Measurements from ENCODE around the gene RNF222.
"Not testable (repeated sequence)": the region's sequence is repeated elsewhere in the genome, so short reads cannot be mapped to it uniquely, and the experiment has no call there.

The RNF222 gene

DNA sequence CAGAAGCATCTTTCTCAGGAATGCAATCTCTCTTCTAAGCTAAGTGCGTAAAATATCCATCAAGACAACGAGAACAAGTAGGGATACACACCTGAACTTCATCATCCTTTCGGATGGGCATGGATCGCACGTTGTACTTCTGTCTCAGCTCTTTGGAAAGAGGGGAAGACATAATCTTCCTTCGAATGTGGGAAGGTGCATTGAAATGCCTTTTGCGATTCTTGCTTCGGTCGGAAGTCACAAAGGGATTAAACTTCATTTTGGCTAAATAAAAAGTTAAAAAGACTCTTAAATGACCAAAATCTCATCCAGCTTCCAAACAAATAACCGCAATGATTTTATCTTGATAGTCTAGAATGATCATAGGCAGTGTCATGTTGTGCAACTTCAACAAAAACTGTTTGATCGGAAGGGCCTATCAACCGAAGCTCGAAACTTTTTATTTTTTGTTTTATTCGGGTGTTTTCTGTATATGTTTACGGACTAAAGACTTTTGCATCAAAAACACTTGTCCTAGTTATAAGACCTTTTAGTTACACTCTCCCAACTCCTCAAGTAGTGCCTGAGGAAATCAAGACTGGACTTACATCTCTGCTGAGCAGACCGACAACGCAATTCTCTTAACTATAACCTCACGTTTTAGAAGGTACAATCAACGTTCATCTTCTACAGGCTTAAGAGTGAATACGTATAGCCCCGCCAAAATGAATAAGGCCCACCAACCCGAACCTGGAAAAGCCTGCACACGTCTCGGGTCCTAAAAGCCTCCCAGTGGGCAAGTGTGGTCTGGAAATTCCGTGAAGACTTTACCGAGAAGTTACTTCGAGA is 15.4 kb downstream of the RNF222 start:
- peak overlapping the region; percentile 97 for H3K9ac ChIP-seq (ENCODE audit: low read depth, low read length)
- peaks cover 3% of the 10 kb centered on the region; the same call in 1 of the 2 replicates for H3K4me1 ChIP-seq (ENCODE audit: control insufficient read depth, insufficient read depth, low read length)
- peak overlapping the region; percentile 89 for H3K27ac ChIP-seq (ENCODE audit: low read depth, low read length)
- no peaks in the 10 kb centered on the region for H3K9me3 ChIP-seq (ENCODE audit: control insufficient read depth, insufficient read depth, low read length)
- peak overlapping the region; percentile 88 for H3K4me3 ChIP-seq (ENCODE audit: low read depth, low read length)
- H3K36me3 ChIP-seq (ENCODE audit: control insufficient read depth, insufficient read depth, low read length): peaks cover 50% of the 10 kb centered on the region
- no peaks in the 10 kb centered on the region for H3K27me3 ChIP-seq (ENCODE audit: control insufficient read depth, insufficient read depth, low read length)

- no peak overlapping the region for H3K9ac ChIP-seq (ENCODE audit: low read depth, low read length)
- no peaks in the 10 kb centered on the region for H3K9me3 ChIP-seq (ENCODE audit: control insufficient read depth, insufficient read depth, low read length)
- peak overlapping the region; percentile 13 for H3K27ac ChIP-seq (ENCODE audit: low read depth, low read length)
- H3K27me3 ChIP-seq (ENCODE audit: control insufficient read depth, insufficient read depth, low read length): no peaks in the 10 kb centered on the region
- H3K4me1 ChIP-seq (ENCODE audit: control insufficient read depth, insufficient read depth, low read length): peaks cover 2% of the 10 kb centered on the region; the same call in 1 of the 2 replicates
- 0 out of 2 replicates have a peak overlapping the region, but pooled peaks have one; percentile 88 for H3K4me3 ChIP-seq (ENCODE audit: low read depth, low read length)
- H3K36me3 ChIP-seq (ENCODE audit: control insufficient read depth, insufficient read depth, low read length): peaks cover 55% of the 10 kb centered on the region
Measured at GRCh38 chr17:8380049-8380448, 17.6 kb downstream of the RNF222 start.

GRCh38 chr17:8378117-8378516 is 19.5 kb downstream of the RNF222 start:
- not testable (repeated sequence) for H3K4me1 ChIP-seq (ENCODE audit: control insufficient read depth, insufficient read depth, low read length); H3K9ac ChIP-seq (ENCODE audit: low read depth, low read length); H3K9me3 ChIP-seq (ENCODE audit: control insufficient read depth, insufficient read depth, low read length); H3K27me3 ChIP-seq (ENCODE audit: control insufficient read depth, insufficient read depth, low read length); H3K4me3 ChIP-seq (ENCODE audit: low read depth, low read length)
- H3K27ac ChIP-seq (ENCODE audit: low read depth, low read length): peak overlapping the region; percentile 42
- H3K36me3 ChIP-seq (ENCODE audit: control insufficient read depth, insufficient read depth, low read length): peaks cover 55% of the 10 kb centered on the region

DNA sequence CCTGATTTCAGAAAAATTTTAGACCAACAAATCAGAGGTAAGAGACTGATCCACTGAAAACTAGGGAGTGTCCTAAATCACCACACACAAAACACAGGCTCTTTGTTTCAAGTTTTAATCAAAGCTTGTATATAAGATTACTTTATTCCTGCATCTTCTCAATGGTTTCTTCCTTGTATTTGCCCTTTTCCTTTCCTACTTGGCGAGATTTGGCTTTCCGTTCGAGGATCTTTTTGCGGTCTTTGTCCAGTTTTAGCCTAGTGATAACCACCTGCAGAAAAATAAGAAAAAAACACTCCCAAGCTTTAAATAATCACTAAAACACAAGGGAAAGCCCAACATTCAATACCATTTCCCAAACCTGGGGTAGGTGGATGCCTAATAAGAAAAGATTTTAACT is 20.2 kb downstream of the RNF222 start:
- peaks cover 55% of the 10 kb centered on the region for H3K36me3 ChIP-seq (ENCODE audit: control insufficient read depth, insufficient read depth, low read length)
- peak overlapping the region; percentile 88 for H3K27ac ChIP-seq (ENCODE audit: low read depth, low read length)

DNA sequence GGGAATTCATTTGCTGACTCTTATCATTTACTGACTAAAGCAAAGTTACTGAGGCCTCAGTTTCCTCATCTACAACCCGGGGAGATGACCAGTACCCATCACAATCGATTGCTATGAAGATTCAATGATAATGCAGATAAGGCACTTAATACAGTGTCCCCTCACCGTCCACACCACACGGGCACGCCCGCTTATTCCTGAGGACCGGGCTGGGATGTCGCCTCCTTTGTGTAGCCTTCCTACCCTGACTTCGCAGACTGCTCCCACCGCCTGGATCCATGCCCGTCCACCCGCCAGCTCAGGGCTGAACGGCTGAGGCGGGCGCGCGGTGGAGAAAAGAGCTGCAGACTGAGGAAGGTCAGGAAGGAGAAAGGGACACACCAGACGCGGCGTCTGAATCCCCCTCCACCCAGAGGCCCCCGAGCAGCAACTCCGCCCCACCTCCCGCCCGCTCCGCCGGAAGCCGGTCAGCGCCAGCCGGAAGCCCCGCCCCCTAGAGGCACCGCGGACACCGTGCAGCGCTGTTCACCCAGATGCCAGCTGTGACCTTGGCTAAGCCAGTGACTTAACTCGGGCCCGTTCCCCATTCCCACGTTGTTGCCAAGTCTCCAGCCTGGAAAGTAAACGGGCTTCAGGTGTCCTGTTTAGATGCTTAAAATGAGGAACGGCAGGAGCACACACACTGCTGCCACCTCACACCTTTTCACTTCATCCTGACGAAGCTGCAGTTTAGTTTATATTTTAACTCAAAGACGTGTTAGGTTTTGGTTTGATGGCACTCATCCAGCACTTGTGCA is 21.2 kb downstream of the RNF222 start, which contains the start of gene KRABD2:
Gene KRABD2, minus strand, starts transcription at position 434 of the 797 bp plus-strand sequence.
- H3K4me1 ChIP-seq (ENCODE audit: control insufficient read depth, insufficient read depth, low read length): peaks cover 2% of the 10 kb centered on the region; the same call in 1 of the 2 replicates
- no peaks in the 10 kb centered on the region for H3K27me3 ChIP-seq (ENCODE audit: control insufficient read depth, insufficient read depth, low read length)
- peak within 1 kb of the TSS; percentile 78 for H3K4me3 ChIP-seq (ENCODE audit: low read depth, low read length)
- no peaks in the 10 kb centered on the region for H3K9me3 ChIP-seq (ENCODE audit: control insufficient read depth, insufficient read depth, low read length)
- peak within 1 kb of the TSS; percentile 90 for H3K9ac ChIP-seq (ENCODE audit: low read depth, low read length)
- peaks cover 53% of the 10 kb centered on the region for H3K36me3 ChIP-seq (ENCODE audit: control insufficient read depth, insufficient read depth, low read length)
- peak within 1 kb of the TSS; percentile 88 for H3K27ac ChIP-seq (ENCODE audit: low read depth, low read length)

More for the DNA sequence above, 20.2 kb downstream of the RNF222 start:
- Histone ChIP-seq H3K9ac (ENCODE audit: low read depth, low read length) (no peak overlapping the region), H3K4me3 (ENCODE audit: low read depth, low read length) (no peak overlapping the region), H3K27me3 (ENCODE audit: control insufficient read depth, insufficient read depth, low read length) (no peaks in the 10 kb centered on the region), H3K4me1 (ENCODE audit: control insufficient read depth, insufficient read depth, low read length) (peaks cover 2% of the 10 kb centered on the region; the same call in 1 of the 2 replicates), H3K9me3 (ENCODE audit: control insufficient read depth, insufficient read depth, low read length) (no peaks in the 10 kb centered on the region)

DNA sequence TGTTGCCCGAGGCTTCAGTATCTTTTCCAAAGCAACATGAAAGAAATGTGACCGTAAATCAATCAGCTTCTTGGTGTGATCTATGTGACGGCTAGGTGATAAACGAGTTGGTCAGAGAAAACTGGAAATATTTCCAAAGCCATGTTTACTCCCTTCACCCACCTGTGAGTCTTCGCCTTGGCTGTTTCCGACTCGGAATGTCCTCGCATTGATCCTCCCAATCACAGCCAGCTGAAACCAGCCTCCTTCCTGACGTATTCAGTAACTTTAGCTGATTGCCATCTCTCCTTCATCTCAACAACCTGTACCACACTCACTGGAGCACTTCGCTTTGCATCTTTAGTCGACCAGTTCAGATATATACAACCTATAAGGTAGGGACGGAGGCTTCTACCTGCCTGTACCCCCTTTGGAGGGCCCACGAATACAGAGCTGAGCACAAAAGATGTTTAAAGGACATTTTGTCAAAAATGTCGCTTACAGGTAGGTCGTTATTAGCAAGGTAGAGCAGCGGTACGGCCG is 21.8 kb downstream of the RNF222 start:
- Histone ChIP-seq H3K4me3 (ENCODE audit: low read depth, low read length) (peak overlapping the region; percentile 78), H3K9ac (ENCODE audit: low read depth, low read length) (peak overlapping the region; percentile 90), H3K36me3 (ENCODE audit: control insufficient read depth, insufficient read depth, low read length) (peaks cover 51% of the 10 kb centered on the region), H3K9me3 (ENCODE audit: control insufficient read depth, insufficient read depth, low read length) (no peaks in the 10 kb centered on the region), H3K27ac (ENCODE audit: low read depth, low read length) (peak overlapping the region; percentile 88), H3K27me3 (ENCODE audit: control insufficient read depth, insufficient read depth, low read length) (no peaks in the 10 kb centered on the region), H3K4me1 (ENCODE audit: control insufficient read depth, insufficient read depth, low read length) (peaks cover 2% of the 10 kb centered on the region; the same call in 1 of the 2 replicates)

GRCh38 chr17:8373856-8374255 is 23.8 kb downstream of the RNF222 start:
- H3K4me3 ChIP-seq (ENCODE audit: low read depth, low read length); H3K9me3 ChIP-seq (ENCODE audit: control insufficient read depth, insufficient read depth, low read length); H3K4me1 ChIP-seq (ENCODE audit: control insufficient read depth, insufficient read depth, low read length); H3K9ac ChIP-seq (ENCODE audit: low read depth, low read length); H3K27me3 ChIP-seq (ENCODE audit: control insufficient read depth, insufficient read depth, low read length); H3K27ac ChIP-seq (ENCODE audit: low read depth, low read length): not testable (repeated sequence)
- H3K36me3 ChIP-seq (ENCODE audit: control insufficient read depth, insufficient read depth, low read length): peaks cover 45% of the 10 kb centered on the region

- Histone ChIP-seq H3K27ac (ENCODE audit: low read depth, low read length) (no peak overlapping the region), H3K27me3 (ENCODE audit: control insufficient read depth, insufficient read depth, low read length) (no peaks in the 10 kb centered on the region)
Measured at GRCh38 chr17:8372422-8372821, 25.2 kb downstream of the RNF222 start.

GRCh38 chr17:8371786-8372185 is 25.8 kb downstream of the RNF222 start:
- no peak overlapping the region for H3K27ac ChIP-seq (ENCODE audit: low read depth, low read length)
- 0 out of 2 replicates have a peak, but pooled peaks cover under 1% of the 10 kb centered on the region for H3K4me1 ChIP-seq (ENCODE audit: control insufficient read depth, insufficient read depth, low read length)
- H3K9ac ChIP-seq (ENCODE audit: low read depth, low read length): no peak overlapping the region
- no peaks in the 10 kb centered on the region for H3K9me3 ChIP-seq (ENCODE audit: control insufficient read depth, insufficient read depth, low read length)
- H3K27me3 ChIP-seq (ENCODE audit: control insufficient read depth, insufficient read depth, low read length): no peaks in the 10 kb centered on the region
- no peak overlapping the region for H3K4me3 ChIP-seq (ENCODE audit: low read depth, low read length)
- H3K36me3 ChIP-seq (ENCODE audit: control insufficient read depth, insufficient read depth, low read length): peaks cover 32% of the 10 kb centered on the region

More at GRCh38 chr17:8372422-8372821, 25.2 kb downstream of the RNF222 start:
- no peak overlapping the region for H3K4me3 ChIP-seq (ENCODE audit: low read depth, low read length)
- no peaks in the 10 kb centered on the region for H3K9me3 ChIP-seq (ENCODE audit: control insufficient read depth, insufficient read depth, low read length)
- 0 out of 2 replicates have a peak, but pooled peaks cover 2% of the 10 kb centered on the region for H3K4me1 ChIP-seq (ENCODE audit: control insufficient read depth, insufficient read depth, low read length)
- peaks cover 38% of the 10 kb centered on the region for H3K36me3 ChIP-seq (ENCODE audit: control insufficient read depth, insufficient read depth, low read length)
- no peak overlapping the region for H3K9ac ChIP-seq (ENCODE audit: low read depth, low read length)

DNA sequence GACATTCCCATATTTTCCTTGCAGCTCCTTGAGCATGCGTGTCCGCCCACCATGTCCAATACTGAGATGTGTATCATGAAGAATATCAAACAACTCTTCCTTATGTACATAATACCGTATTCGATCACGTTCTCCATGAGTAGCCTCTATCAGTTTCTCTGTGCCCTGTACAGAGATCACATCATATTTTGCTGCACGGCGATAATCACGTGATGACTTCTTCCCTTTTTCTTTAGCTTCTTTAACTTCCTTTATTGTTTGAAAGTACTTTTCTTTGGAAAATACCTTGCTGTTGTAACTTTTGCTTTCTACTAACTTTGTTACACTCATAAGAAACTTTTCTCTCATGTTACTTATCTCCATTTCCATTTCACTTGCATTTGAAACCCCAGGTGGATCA is 27.7 kb downstream of the RNF222 start:
- H3K4me1 ChIP-seq (ENCODE audit: control insufficient read depth, insufficient read depth, low read length): no peaks in the 10 kb centered on the region
- H3K27me3 ChIP-seq (ENCODE audit: control insufficient read depth, insufficient read depth, low read length): no peaks in the 10 kb centered on the region
- H3K9me3 ChIP-seq (ENCODE audit: control insufficient read depth, insufficient read depth, low read length): no peaks in the 10 kb centered on the region
- no peak overlapping the region for H3K4me3 ChIP-seq (ENCODE audit: low read depth, low read length)
- no peak overlapping the region for H3K9ac ChIP-seq (ENCODE audit: low read depth, low read length)
- no peak overlapping the region for H3K27ac ChIP-seq (ENCODE audit: low read depth, low read length)
- H3K36me3 ChIP-seq (ENCODE audit: control insufficient read depth, insufficient read depth, low read length): peaks cover 31% of the 10 kb centered on the region

Measured in HUES48 (cell line).